Stomach (tissue), 4 donors: ENCODE results near the gene ENTR1.

Source experiments
- POLR2A ChIP-seq, 4 donors: fragments of 450-650 bp; IDR thresholded peaks; one replicate each; pipeline ENCODE4 v1.6.1; 2016; ENCODE audit warnings: antibody characterized with exemption in 4 of 4, control low read depth in 2 of 4, mild to moderate bottlenecking in 1 of 4, moderate library complexity in 1 of 4
- TF ChIP-seq, protein P1 (sequence below), 7 experiments: fragments of 450-650 bp in 4 of 7; fragments of 200-600 bp in 3 of 7; sonication (generic) in 3 of 7; IDR thresholded peaks; one replicate each; pipeline ENCODE4 v1.5.1; 2016 to 2019; ENCODE audit warnings: antibody characterized with exemption in 7 of 7, control low read depth in 2 of 7, mild to moderate bottlenecking in 1 of 7

DNA sequence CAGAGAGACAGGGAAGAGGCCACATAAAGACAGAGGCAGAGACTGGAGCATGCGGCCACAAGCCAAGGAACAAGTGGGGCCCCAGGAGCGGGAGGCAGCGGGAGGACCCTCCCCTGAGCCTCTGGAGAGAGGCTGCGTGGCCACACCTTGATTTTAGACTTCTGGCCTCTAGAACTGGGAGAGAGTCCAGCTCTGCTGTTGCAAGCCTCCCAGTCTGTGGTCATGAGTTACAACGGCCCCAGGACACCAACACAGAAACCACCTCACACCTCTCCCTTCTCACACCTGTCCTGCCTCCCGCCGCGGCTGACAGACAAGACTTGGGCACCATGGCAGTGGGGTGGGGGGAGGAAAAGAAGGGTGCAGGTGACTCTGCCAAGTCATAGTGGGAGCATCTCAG, 27.0 kb upstream of the ENTR1 start:
- TF ChIP-seq, protein P1, sequence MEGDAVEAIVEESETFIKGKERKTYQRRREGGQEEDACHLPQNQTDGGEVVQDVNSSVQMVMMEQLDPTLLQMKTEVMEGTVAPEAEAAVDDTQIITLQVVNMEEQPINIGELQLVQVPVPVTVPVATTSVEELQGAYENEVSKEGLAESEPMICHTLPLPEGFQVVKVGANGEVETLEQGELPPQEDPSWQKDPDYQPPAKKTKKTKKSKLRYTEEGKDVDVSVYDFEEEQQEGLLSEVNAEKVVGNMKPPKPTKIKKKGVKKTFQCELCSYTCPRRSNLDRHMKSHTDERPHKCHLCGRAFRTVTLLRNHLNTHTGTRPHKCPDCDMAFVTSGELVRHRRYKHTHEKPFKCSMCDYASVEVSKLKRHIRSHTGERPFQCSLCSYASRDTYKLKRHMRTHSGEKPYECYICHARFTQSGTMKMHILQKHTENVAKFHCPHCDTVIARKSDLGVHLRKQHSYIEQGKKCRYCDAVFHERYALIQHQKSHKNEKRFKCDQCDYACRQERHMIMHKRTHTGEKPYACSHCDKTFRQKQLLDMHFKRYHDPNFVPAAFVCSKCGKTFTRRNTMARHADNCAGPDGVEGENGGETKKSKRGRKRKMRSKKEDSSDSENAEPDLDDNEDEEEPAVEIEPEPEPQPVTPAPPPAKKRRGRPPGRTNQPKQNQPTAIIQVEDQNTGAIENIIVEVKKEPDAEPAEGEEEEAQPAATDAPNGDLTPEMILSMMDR (IDR thresholded peaks at IDR 0.05), result no peak
- no peak for TF ChIP-seq POLR2A (IDR thresholded peaks at IDR 0.05)
